ENCODE data around the gene GALNT10. TPM values are rescaled to one million over a fixed set of nuclear protein-coding genes. Genes with fewer than 3 reads are reported as not detected.

Gene GALNT10
- total RNA-seq, 1 experiment from 2014 or later, result 22.9 TPM

GRCh38 chr5:154230526-154230925, 40.0 kb downstream of the GALNT10 start:
- POLR2A ChIA-PET, result interaction anchor here (0.6 to 0.9 kb wide), 2 partner anchors 40 to 48 kb away, joined by 3 to 4 read pairs; partner anchors contain the start of gene GALNT10
- peaks cover 22% of the 10 kb centered on the region for H3K36me3 Mint-ChIP-seq
- CTCF ChIA-PET, result interaction anchor here (0.7 to 1.6 kb wide), 2 partner anchors 12 to 175 kb away, joined by 3 to 6 read pairs; no protein-coding TSS in a partner anchor
- H3K27me3 Mint-ChIP-seq (ENCODE audit: low read depth), result no peaks in the 10 kb centered on the region
- no peak for DNase-seq (ENCODE audit: low spot score)
- H3K9me3 Mint-ChIP-seq, result peaks cover 24% of the 10 kb centered on the region
- no peak overlapping the region for H3K4me3 Mint-ChIP-seq
- no peak overlapping the region for H3K27ac Mint-ChIP-seq
- H3K4me1 Mint-ChIP-seq, result no peaks in the 10 kb centered on the region; the same call in 1 of the 2 replicates
- no peak for TF ChIP-seq MXD4 (CRISPR knock-in tag; IDR thresholded peaks at IDR 0.05; ENCODE audit: borderline replicate concordance)
- TF ChIP-seq USF1 (CRISPR knock-in tag; IDR thresholded peaks at IDR 0.05), result no peak
- no peak for TF ChIP-seq RELA (CRISPR knock-in tag; IDR thresholded peaks at IDR 0.05; ENCODE audit: borderline replicate concordance)
- no peak for TF ChIP-seq PREB (CRISPR knock-in tag; IDR thresholded peaks at IDR 0.05; ENCODE audit: borderline replicate concordance)
- no peak for TF ChIP-seq ATF2 (CRISPR knock-in tag; IDR thresholded peaks at IDR 0.05; ENCODE audit: borderline replicate concordance, low read depth)
- TF ChIP-seq TEAD4 (CRISPR knock-in tag; IDR thresholded peaks at IDR 0.05), result no peak
- no peak for TF ChIP-seq FOXP1 (CRISPR knock-in tag; IDR thresholded peaks at IDR 0.05; ENCODE audit: borderline replicate concordance)
- TF ChIP-seq ZNF416 (CRISPR knock-in tag; IDR thresholded peaks at IDR 0.05), result no peak
- TF ChIP-seq STAT6 (CRISPR knock-in tag; conservative IDR thresholded peaks at IDR 0.05; ENCODE audit: low read depth), result no peak
- TF ChIP-seq NFYB (CRISPR knock-in tag; conservative IDR thresholded peaks at IDR 0.05; ENCODE audit: low read depth), result no peak
- TF ChIP-seq ZNF138 (CRISPR knock-in tag; conservative IDR thresholded peaks at IDR 0.05), result no peak
- TF ChIP-seq HMGXB4 (CRISPR knock-in tag; IDR thresholded peaks at IDR 0.05), result no peak
- ATAC-seq, result no peak

GRCh38 chr5:154234551-154234950, 44.0 kb downstream of the GALNT10 start:
- Mint-ChIP-seq H3K36me3 (no peaks in the 10 kb centered on the region), H3K4me3 (no peak overlapping the region), H3K4me1 (peaks cover 24% of the 10 kb centered on the region), H3K27ac (no peak overlapping the region), H3K27me3 (ENCODE audit: low read depth) (no peaks in the 10 kb centered on the region), H3K9me3 (no peaks in the 10 kb centered on the region)
- ATAC-seq (no peak), DNase-seq (ENCODE audit: low spot score) (no peak)
- POLR2A ChIA-PET, result no interaction called here
- no peak for TF ChIP-seq FOXP4 (CRISPR knock-in tag; IDR thresholded peaks at IDR 0.05)
- no peak for TF ChIP-seq JAZF1 (CRISPR knock-in tag; IDR thresholded peaks at IDR 0.05)
- no peak for TF ChIP-seq ZNF219 (CRISPR knock-in tag; IDR thresholded peaks at IDR 0.05; ENCODE audit: borderline replicate concordance)
- TF ChIP-seq ZNF396 (CRISPR knock-in tag; IDR thresholded peaks at IDR 0.05; ENCODE audit: borderline replicate concordance), result no peak
- TF ChIP-seq SP1 (CRISPR knock-in tag; conservative IDR thresholded peaks at IDR 0.05), result no peak
- no peak for TF ChIP-seq TEAD1 (CRISPR knock-in tag; IDR thresholded peaks at IDR 0.05)
- TF ChIP-seq PREB (CRISPR knock-in tag; IDR thresholded peaks at IDR 0.05; ENCODE audit: borderline replicate concordance), result no peak
- TF ChIP-seq ERG (CRISPR knock-in tag; IDR thresholded peaks at IDR 0.05), result no peak
- TF ChIP-seq ATF1 (CRISPR knock-in tag; IDR thresholded peaks at IDR 0.05), result no peak
- TF ChIP-seq NR3C1 (CRISPR knock-in tag; conservative IDR thresholded peaks at IDR 0.05; ENCODE audit: low read depth), result no peak
- CTCF ChIA-PET, result no interaction called here

Data from WTC11 (cell line).